Measurements from ENCODE around the gene PET117. TPM values are rescaled to one million over a fixed set of nuclear protein-coding genes. Genes with fewer than 3 reads are reported as not detected.
"Not testable (repeated sequence)": the region's sequence is repeated elsewhere in the genome, so short reads cannot be mapped to it uniquely, and the experiment has no call there.

Gene PET117
- polyA plus RNA-seq, 1 of the 3 experiments (the other 2 are of a cell fraction) = 13.5 TPM

GRCh38 chr20:18108326-18108725, 29.3 kb upstream of the PET117 start:
- no peaks in the 10 kb centered on the region; the same call in 1 of the 2 replicates for H3K27me3 ChIP-seq (ENCODE audit: insufficient read depth)
- H3K36me3 ChIP-seq (replicated peaks in 1 of 2; ENCODE audit: control insufficient read depth in 1 of 2, insufficient read depth in 2 of 2, low read length in 1 of 2) = no peaks in the 10 kb centered on the region
- 0 out of 2 replicates have a peak, but pooled peaks cover 3% of the 10 kb centered on the region for H3K9me3 ChIP-seq
- H3K4me2 ChIP-seq = no peak overlapping the region
- WGBS (ENCODE audit: low lambda C conversion rate) = 19% methylated on average over 2 of the region's 2 CpGs
- ChIA-PET CTCF (interaction anchor here (0.6 kb wide), 1 partner anchor 17 kb away, joined by 3 read pairs; no protein-coding TSS in a partner anchor), POLR2A (no interaction called here)
- H3K9ac ChIP-seq = no peak overlapping the region
- no peaks in the 10 kb centered on the region for H3F3A ChIP-seq (replicated peaks; ENCODE audit: insufficient read depth)
- no peaks in the 10 kb centered on the region for H3K9me2 ChIP-seq
- no peak overlapping the region for H2AFZ ChIP-seq (ENCODE audit: low read depth)
- H4K20me1 ChIP-seq (ENCODE audit: insufficient read depth) = no peaks in the 10 kb centered on the region
- H3K79me2 ChIP-seq (ENCODE audit: insufficient read depth) = no peaks in the 10 kb centered on the region
- TF ChIP-seq USF1 (IDR thresholded peaks at IDR 0.05; ENCODE audit: borderline replicate concordance, low read depth) (no peak), TAF1 (IDR thresholded peaks at IDR 0.05; ENCODE audit: borderline replicate concordance, low read depth, low read length) (no peak), RXRA (IDR thresholded peaks at IDR 0.05; ENCODE audit: borderline replicate concordance, low read depth) (no peak)
- no peak overlapping the region for H3K4me3 ChIP-seq (ENCODE audit: low read depth in 2 of 2, low read length in 1 of 2)
- H3K27ac ChIP-seq (ENCODE audit: low read depth in 2 of 2, low read length in 1 of 2) = no peak overlapping the region
- no peak for DNase-seq
- no peaks in the 10 kb centered on the region for H3K4me1 ChIP-seq (ENCODE audit: control insufficient read depth in 1 of 2, insufficient read depth in 2 of 2, low read depth in 1 of 2, low read length in 1 of 2)

- H2AFZ ChIP-seq (ENCODE audit: low read depth); H3K9ac ChIP-seq; H3K27me3 ChIP-seq (ENCODE audit: insufficient read depth); H3K4me3 ChIP-seq (ENCODE audit: low read depth in 2 of 2, low read length in 1 of 2); H3K27ac ChIP-seq (ENCODE audit: low read depth in 2 of 2, low read length in 1 of 2); H3K36me3 ChIP-seq (replicated peaks in 1 of 2; ENCODE audit: control insufficient read depth in 1 of 2, insufficient read depth in 2 of 2, low read length in 1 of 2); H3K4me2 ChIP-seq; H3K4me1 ChIP-seq (ENCODE audit: control insufficient read depth in 1 of 2, insufficient read depth in 2 of 2, low read depth in 1 of 2, low read length in 1 of 2); H4K20me1 ChIP-seq (ENCODE audit: insufficient read depth); H3K79me2 ChIP-seq (ENCODE audit: insufficient read depth); DNase-seq; POLR2A ChIA-PET; H3K9me3 ChIP-seq; CTCF ChIA-PET; H3K9me2 ChIP-seq; H3F3A ChIP-seq (replicated peaks; ENCODE audit: insufficient read depth): not testable (repeated sequence)
- WGBS (ENCODE audit: low lambda C conversion rate) = 0% methylated on average over 1 of the region's 1 CpG
Measured at GRCh38 chr20:18128574-18128973, 9.1 kb upstream of the PET117 start.

GRCh38 chr20:18132663-18133062, 5.0 kb upstream of the PET117 start:
- H3K27me3 ChIP-seq (ENCODE audit: insufficient read depth) = peaks cover 5% of the 10 kb centered on the region; the same call in 1 of the 2 replicates
- CTCF ChIA-PET = no interaction called here
- peaks cover under 1% of the 10 kb centered on the region; the same call in 1 of the 2 replicates for H3K79me2 ChIP-seq (ENCODE audit: insufficient read depth)
- no peak overlapping the region for H2AFZ ChIP-seq (ENCODE audit: low read depth)
- no peak for DNase-seq
- no peak overlapping the region for H3K27ac ChIP-seq (ENCODE audit: low read depth in 2 of 2, low read length in 1 of 2)
- no peaks in the 10 kb centered on the region for H3K9me2 ChIP-seq
- WGBS (ENCODE audit: low lambda C conversion rate) = 82% methylated on average over 1 of the region's 1 CpG
- H3K4me3 ChIP-seq (ENCODE audit: low read depth in 2 of 2, low read length in 1 of 2) = no peak overlapping the region
- no peak overlapping the region for H3K4me2 ChIP-seq
- H4K20me1 ChIP-seq (ENCODE audit: insufficient read depth) = no peaks in the 10 kb centered on the region
- POLR2A ChIA-PET = no interaction called here
- no peak overlapping the region for H3K9ac ChIP-seq
- H3F3A ChIP-seq (replicated peaks; ENCODE audit: insufficient read depth) = no peaks in the 10 kb centered on the region
- no peaks in the 10 kb centered on the region for H3K9me3 ChIP-seq
- H3K4me1 ChIP-seq (ENCODE audit: control insufficient read depth in 1 of 2, insufficient read depth in 2 of 2, low read depth in 1 of 2, low read length in 1 of 2) = no peaks in the 10 kb centered on the region
- no peaks in the 10 kb centered on the region for H3K36me3 ChIP-seq (replicated peaks in 1 of 2; ENCODE audit: control insufficient read depth in 1 of 2, insufficient read depth in 2 of 2, low read length in 1 of 2)
- TF ChIP-seq MEF2A (IDR thresholded peaks at IDR 0.05; ENCODE audit: borderline replicate concordance, low read depth) = no peak
- no peak for TF ChIP-seq TEAD4 (IDR thresholded peaks at IDR 0.05; ENCODE audit: borderline replicate concordance, insufficient read depth)
- TF ChIP-seq PBX3 (IDR thresholded peaks at IDR 0.05) = no peak
- TF ChIP-seq GATA2 (CRISPR knock-in tag; IDR thresholded peaks at IDR 0.05) = no peak
- TF ChIP-seq ZBTB33 (IDR thresholded peaks at IDR 0.05; ENCODE audit: borderline replicate concordance, low read depth) = no peak
- TF ChIP-seq EZH2phosphoT487 (IDR thresholded peaks at IDR 0.05; ENCODE audit: borderline replicate concordance, low read depth) = no peak
- no peak for TF ChIP-seq USF2 (IDR thresholded peaks at IDR 0.05; ENCODE audit: borderline replicate concordance, low read depth, low read length)
- no peak for TF ChIP-seq FOSL2 (IDR thresholded peaks at IDR 0.05; ENCODE audit: borderline replicate concordance, low read depth)
- TF ChIP-seq TAF1 (IDR thresholded peaks at IDR 0.05; ENCODE audit: borderline replicate concordance, low read depth, low read length) = no peak
- no peak for TF ChIP-seq MAX (IDR thresholded peaks at IDR 0.05; ENCODE audit: low read depth)
- no peak for TF ChIP-seq IRF3 (IDR thresholded peaks at IDR 0.05; ENCODE audit: low read depth, low read length)
- TF ChIP-seq EP300 (IDR thresholded peaks at IDR 0.05; ENCODE audit: borderline replicate concordance in 1 of 2, low read depth in 1 of 2, low read length in 1 of 2) = no peak
- TF ChIP-seq YY1 (IDR thresholded peaks at IDR 0.05; ENCODE audit: low read depth) = no peak
